H1 (cell line): ENCODE results near the gene EVI5. TPM values are rescaled to one million over a fixed set of nuclear protein-coding genes. Genes with fewer than 3 reads are reported as not detected.

Experiments used
- CTCF ChIA-PET: fragments of 300-600 bp; sonication (Branson Sonifier 250); formaldehyde crosslinking; loops from one replicate; lab custom pipeline; 2021; ENCODE audit not compliant: partially characterized antibody; lab: Charles Lee
- POLR2A ChIA-PET: fragments of 300-600 bp; sonication (Branson Sonifier 250); formaldehyde crosslinking; loops from one replicate; lab custom pipeline; 2021; ENCODE audit warnings: inconsistent platforms; ENCODE audit not compliant: partially characterized antibody; lab: Charles Lee
- DNase-seq, 2 experiments: peaks; one replicate each; pipeline versions ENCODE4 v3.0.0 to v3.0.0-alpha.2; 2010 to 2022; ENCODE audit warnings: low spot score in 2 of 2, low read depth in 1 of 2, mixed read lengths in 1 of 2
- FAIRE-seq: peaks from 2 replicates; lab custom pipeline; 2011; peaks lifted over from hg19 to GRCh38; lab: Jason Lieb, UNC
- H2AFZ ChIP-seq: 2 replicates; pipeline ENCODE4 v1.8.1; 2012; ENCODE audit warnings: low read length, inconsistent platforms
- H2AK5ac ChIP-seq: 2 replicates; pipeline ENCODE4 v1.6.1; 2013; ENCODE audit warnings: low read depth, low read length
- H2BK120ac ChIP-seq: replicated peaks from 2 replicates; pipeline ENCODE3; 2013; ENCODE audit warnings: low read depth, low read length, inconsistent platforms
- H2BK12ac ChIP-seq: 2 replicates; pipeline ENCODE4 v1.6.1; 2013; ENCODE audit warnings: low read depth, low read length
- H2BK15ac ChIP-seq: 2 replicates; pipeline ENCODE4 v1.6.1; 2013; ENCODE audit warnings: low read length
- H2BK20ac ChIP-seq: 2 replicates; pipeline ENCODE4 v1.6.1; 2013; ENCODE audit warnings: low read length
- H2BK5ac ChIP-seq: 2 replicates; pipeline ENCODE4 v1.6.1; 2013; ENCODE audit warnings: low read depth, low read length
- H3K14ac ChIP-seq: 2 replicates; pipeline ENCODE4 v1.6.1; 2013; ENCODE audit warnings: inconsistent platforms; ENCODE audit not compliant: insufficient read length
- H3K18ac ChIP-seq: 2 replicates; pipeline ENCODE4 v1.6.1; 2013; ENCODE audit warnings: low read length; ENCODE audit errors: extremely low read depth
- H3K23ac ChIP-seq: 2 replicates; pipeline ENCODE4 v1.6.1; 2013; ENCODE audit warnings: inconsistent platforms; ENCODE audit not compliant: insufficient read length
- H3K23me2 ChIP-seq: 2 replicates; pipeline ENCODE4 v1.6.1; 2013; ENCODE audit warnings: low read depth, low read length
- H3K27ac ChIP-seq: 2 replicates; pipeline ENCODE4 v1.6.1; 2011; ENCODE audit warnings: low read depth, low read length, inconsistent platforms
- H3K27me3 ChIP-seq, 4 experiments: replicated peaks in 1 of 4; 1 replicate in 1 of 4; 2 replicates in 3 of 4; pipeline versions ENCODE4 v1.6.1 to v1.8.1; 2011 to 2013; ENCODE audit warnings: low read length in 3 of 4, mild to moderate bottlenecking in 3 of 4, inconsistent platforms in 2 of 4, mixed read lengths in 2 of 4, moderate library complexity in 1 of 4; ENCODE audit not compliant: control insufficient read depth in 3 of 4, insufficient read depth in 3 of 4; ENCODE audit errors: extremely low read depth in 1 of 4
- H3K36me3 ChIP-seq, 4 experiments: 2 replicates each; pipeline versions ENCODE4 v1.6.1 to v1.8.1; 2011 to 2013; ENCODE audit warnings: mild to moderate bottlenecking in 4 of 4, low read length in 3 of 4, moderate library complexity in 2 of 4, control low read depth in 1 of 4, inconsistent platforms in 1 of 4; ENCODE audit not compliant: insufficient read depth in 4 of 4, control insufficient read depth in 2 of 4
- H3K4ac ChIP-seq: replicated peaks from 2 replicates; pipeline ENCODE3; 2013; ENCODE audit warnings: low read length, low read depth, mixed read lengths, inconsistent platforms; ENCODE audit not compliant: insufficient read length
- H3K4me1 ChIP-seq, 4 experiments: replicated peaks in 1 of 4; 1 replicate in 1 of 4; 2 replicates in 3 of 4; pipeline versions ENCODE4 v1.6.1 to v1.8.1; 2011 to 2013; ENCODE audit warnings: low read length in 3 of 4, inconsistent platforms in 2 of 4, mixed read lengths in 1 of 4; ENCODE audit not compliant: insufficient read depth in 4 of 4, control insufficient read depth in 3 of 4
- H3K4me2 ChIP-seq, 2 experiments: 2 replicates each; pipeline versions ENCODE4 v1.6.1 to v1.8.1; 2011 to 2013; ENCODE audit warnings: low read depth in 2 of 2, low read length in 2 of 2, control low read depth in 1 of 2, inconsistent platforms in 1 of 2, mild to moderate bottlenecking in 1 of 2; ENCODE audit not compliant: insufficient read depth in 1 of 2
- H3K4me3 ChIP-seq, 4 experiments: fragments of 200-600, 300-600 bp in 1 of 4; sonication (generic), shearing (Covaris generic), sonication (Bioruptor Twin) in 1 of 4; 2 replicates each; pipeline versions ENCODE4 v1.5.1 to v1.8.1; 2011 to 2016; ENCODE audit warnings: low read length in 4 of 4, low read depth in 3 of 4, control low read depth in 2 of 4, inconsistent platforms in 2 of 4, mild to moderate bottlenecking in 2 of 4, mixed read lengths in 1 of 4, moderate library complexity in 1 of 4; ENCODE audit not compliant: insufficient read depth in 2 of 4; ENCODE audit errors: extremely low read depth in 1 of 4
- H3K56ac ChIP-seq: replicated peaks from 2 replicates; pipeline ENCODE3; 2013; ENCODE audit warnings: low read depth, mild to moderate bottlenecking, mixed read lengths, low read length, inconsistent platforms; ENCODE audit not compliant: insufficient read length
- H3K79me1 ChIP-seq: 2 replicates; pipeline ENCODE4 v1.6.1; 2013; ENCODE audit warnings: low read depth, low read length, control low read depth
- H3K79me2 ChIP-seq, 2 experiments: 2 replicates each; pipeline versions ENCODE4 v1.6.1 to v1.8.1; 2012 to 2013; ENCODE audit warnings: low read length in 2 of 2, mild to moderate bottlenecking in 2 of 2, inconsistent platforms in 1 of 2; ENCODE audit not compliant: insufficient read depth in 2 of 2, control insufficient read depth in 1 of 2
- H3K9ac ChIP-seq, 4 experiments: replicated peaks in 1 of 4; 1 replicate in 1 of 4; 2 replicates in 3 of 4; pipeline versions ENCODE4 v1.6.1 to v1.8.1; 2011 to 2013; ENCODE audit warnings: low read depth in 3 of 4, low read length in 3 of 4, control low read depth in 2 of 4, mild to moderate bottlenecking in 2 of 4, moderate library complexity in 2 of 4, inconsistent platforms in 1 of 4; ENCODE audit errors: extremely low read depth in 1 of 4
- H3K9me3 ChIP-seq, 2 experiments: 2 replicates each; pipeline versions ENCODE4 v1.6.1 to v1.8.1; 2012 to 2013; ENCODE audit warnings: mild to moderate bottlenecking in 2 of 2, moderate library complexity in 2 of 2, control low read depth in 1 of 2, inconsistent platforms in 1 of 2, low read depth in 1 of 2, low read length in 1 of 2, mixed read lengths in 1 of 2; ENCODE audit not compliant: insufficient read depth in 2 of 2
- H4K20me1 ChIP-seq, 2 experiments: replicated peaks in 1 of 2; 2 replicates each; pipeline versions ENCODE3 to v1.8.1; 2011 to 2013; ENCODE audit warnings: inconsistent platforms in 2 of 2, low read length in 2 of 2, mild to moderate bottlenecking in 1 of 2; ENCODE audit not compliant: insufficient read depth in 2 of 2, control insufficient read depth in 1 of 2
- H4K5ac ChIP-seq: 2 replicates; pipeline ENCODE4 v1.6.1; 2013; ENCODE audit warnings: low read length, low read depth, mixed read lengths, inconsistent platforms; ENCODE audit not compliant: insufficient read length
- H4K8ac ChIP-seq: 2 replicates; pipeline ENCODE4 v1.8.0; 2013; ENCODE audit warnings: mild to moderate bottlenecking, moderate library complexity, low read length, inconsistent platforms; ENCODE audit not compliant: insufficient read depth; ENCODE audit errors: extremely low read depth
- H4K91ac ChIP-seq: replicated peaks from 2 replicates; pipeline ENCODE3; 2013; ENCODE audit warnings: low read length, mixed read lengths, inconsistent platforms; ENCODE audit not compliant: insufficient read length
- BACH1 ChIP-seq: IDR thresholded peaks from 2 replicates; pipeline ENCODE4 v1.6.1; 2012; ENCODE audit warnings: low read length, improper control_type of control experiment
- CBX8 ChIP-seq: fragments of 300-800, 300-1000 bp; sonication (generic); IDR thresholded peaks from 2 replicates; pipeline ENCODE4 v1.7.1; 2016; ENCODE audit warnings: low read depth, low read length, borderline replicate concordance
- EGR1 ChIP-seq: IDR thresholded peaks from 2 replicates; pipeline ENCODE4 v1.6.1; 2011; ENCODE audit warnings: low read depth, low read length, borderline replicate concordance
- EZH2 ChIP-seq: fragments of 200-600 bp; sonication (generic); IDR thresholded peaks from 2 replicates; pipeline ENCODE4 v1.7.1; 2012; ENCODE audit warnings: low read depth, mild to moderate bottlenecking, moderate library complexity, low read length, inconsistent platforms; ENCODE audit not compliant: severe bottlenecking
- HDAC6 ChIP-seq: IDR thresholded peaks from one replicate; pipeline ENCODE4 v1.7.1; 2012; ENCODE audit warnings: low read depth, mild to moderate bottlenecking, inconsistent platforms, low read length, moderate library complexity
- RAD21 ChIP-seq, 2 experiments: IDR thresholded peaks in 1 of 2; conservative IDR thresholded peaks in 1 of 2; 2 replicates each; pipeline ENCODE4 v1.6.1; 2011; ENCODE audit warnings: low read depth in 2 of 2, low read length in 2 of 2, improper control_type of control experiment in 1 of 2, inconsistent platforms in 1 of 2, mild to moderate bottlenecking in 1 of 2, moderate library complexity in 1 of 2
- SP4 ChIP-seq: IDR thresholded peaks from 2 replicates; pipeline ENCODE4 v1.6.1; 2012; ENCODE audit warnings: low read length, inconsistent platforms
- TAF1 ChIP-seq: IDR thresholded peaks from 2 replicates; pipeline ENCODE4 v1.6.1; 2011; ENCODE audit warnings: mild to moderate bottlenecking, low read depth, low read length
- TAF7 ChIP-seq: optimal IDR thresholded peaks from 2 replicates; pipeline ENCODE3; 2011; ENCODE audit warnings: low read depth, mild to moderate bottlenecking, inconsistent platforms, low read length, moderate library complexity, borderline replicate concordance
- TBP ChIP-seq: IDR thresholded peaks from 2 replicates; pipeline ENCODE4 v1.6.1; 2011; ENCODE audit warnings: low read depth, low read length, improper control_type of control experiment
- TCF12 ChIP-seq: IDR thresholded peaks from 2 replicates; pipeline ENCODE4 v1.6.1; 2011; ENCODE audit warnings: low read depth, mild to moderate bottlenecking, low read length
- TEAD4 ChIP-seq: IDR thresholded peaks from 2 replicates; pipeline ENCODE4 v1.6.1; 2012; ENCODE audit warnings: low read depth, low read length, inconsistent platforms, mixed read lengths
- WGBS, 2 experiments: shearing (Covaris generic) in 1 of 2; methylation state at CpG; one replicate each; pipeline versions ENCODE4 v1.1.6 to v1.1.7; 2013 to 2015; ENCODE audit warnings: low lambda C conversion rate in 2 of 2, mixed read lengths in 2 of 2, inconsistent platforms in 1 of 2, low coverage in 1 of 2, missing lambda C conversion rate in 1 of 2; ENCODE audit not compliant: insufficient replicate concordance in 2 of 2, insufficient coverage in 1 of 2, insufficient read length in 1 of 2; ENCODE audit errors: extremely low coverage in 1 of 2, missing lambda C conversion rate in 1 of 2; 5-methylcytosine and 5-hydroxymethylcytosine counted together
- polyA plus RNA-seq, 7 experiments: library from polyadenylated mRNA; depleted of rRNA in 3 of 7; stranded (reverse) in 5 of 7; unstranded in 2 of 7; fragments of >200 nt in 5 of 7; fragments of 200-250 nt in 2 of 7; gene quantifications; 1 replicate in 5 of 7; 2 replicates in 1 of 7; 4 replicates in 1 of 7; pipeline versions ENCODE4 v1.2.1 to v1.2.3, GENCODE V29; 2011 to 2013; ENCODE audit warnings: missing spikeins in 2 of 7, mixed read lengths in 2 of 7
- total RNA-seq: library from RNA; stranded (reverse); fragmentation: NEBNext Ultra II Directional; extraction: Animal tissue kit (Norgen Biotek cat#: 25700); gene quantifications from 2 replicates; pipeline ENCODE4 v1.2.1, GENCODE V29; 2021
- TF ChIP-seq, protein P1 (sequence below): IDR thresholded peaks from 2 replicates; pipeline ENCODE4 v1.6.1; 2012; ENCODE audit warnings: low read length, inconsistent platforms

Gene EVI5
- total and polyA plus RNA-seq, 2 of the 8 experiments (the other 6 are each of a cell fraction or from before 2014, with no cell fraction given) = 1.7 to 13.7 TPM

DNA sequence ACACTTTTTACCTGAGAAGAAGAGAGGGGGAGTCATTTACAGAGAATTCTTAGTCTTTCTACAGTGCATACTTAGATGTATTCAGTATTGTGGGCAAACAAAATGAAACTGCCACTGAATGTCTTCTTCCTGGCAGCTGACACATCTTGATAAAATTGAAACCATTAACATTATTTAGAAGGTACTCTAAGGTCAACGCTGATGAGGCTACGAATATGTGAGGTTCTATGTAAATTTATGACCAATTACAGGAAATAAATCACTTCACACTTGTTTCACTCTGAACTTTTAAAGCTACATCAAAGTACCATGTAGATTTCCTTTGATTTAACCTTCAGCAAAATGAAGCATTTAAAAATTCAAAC, 246.9 kb downstream of the EVI5 start:
- 80% methylated on average over 2 of the region's 2 CpGs; no CpG with 5 or more reads in 1 of the 2 experiments for WGBS, 2 experiments
- Histone ChIP-seq H3K27ac (no peak overlapping the region), H4K8ac (no peak overlapping the region), H3K56ac (no peak overlapping the region), H3K9me3 (no peaks in the 10 kb centered on the region), H3K23ac (no peak overlapping the region), H2AK5ac (no peak overlapping the region), H3K18ac (no peak overlapping the region), H2BK20ac (no peak overlapping the region), H4K91ac (no peak overlapping the region), H2AFZ (no peak overlapping the region), H3K4me3 (no peak overlapping the region), H2BK120ac (no peak overlapping the region), H3K4me1 (no peaks in the 10 kb centered on the region), H3K14ac (no peak overlapping the region), H3K4ac (no peak overlapping the region), H4K5ac (no peak overlapping the region), H3K27me3 (no peaks in the 10 kb centered on the region), H2BK15ac (no peak overlapping the region), H4K20me1 (no peaks in the 10 kb centered on the region), H3K9ac (no peak overlapping the region), H3K36me3 (no peaks in the 10 kb centered on the region), H3K4me2 (no peak overlapping the region), H3K79me1 (no peaks in the 10 kb centered on the region), H3K79me2 (no peaks in the 10 kb centered on the region), H3K23me2 (no peaks in the 10 kb centered on the region), H2BK12ac (no peak overlapping the region), H2BK5ac (no peak overlapping the region)
- ChIA-PET CTCF (interaction anchor here (0.7 to 1.4 kb wide), 3 partner anchors 11 to 32 kb away, joined by 3 to 4 read pairs (median 4); no protein-coding TSS in a partner anchor), POLR2A (no interaction called here)
- DNase-seq (no peak), FAIRE-seq (no peak)
- TF ChIP-seq BACH1 (no peak), HDAC6 (no peak), TEAD4 (no peak), CBX8 (no peak), TAF1 (no peak), TAF7 (no peak), EGR1 (no peak), RAD21 (IDR thresholded peaks at IDR 0.05 in 1 of 2, conservative IDR thresholded peaks at IDR 0.05 in 1 of 2; ENCODE audit: low read depth in 2 of 2, low read length in 2 of 2) (no peak), TBP (no peak), TCF12 (no peak), EZH2 (no peak), SP4 (no peak)
- TF ChIP-seq, protein P1, sequence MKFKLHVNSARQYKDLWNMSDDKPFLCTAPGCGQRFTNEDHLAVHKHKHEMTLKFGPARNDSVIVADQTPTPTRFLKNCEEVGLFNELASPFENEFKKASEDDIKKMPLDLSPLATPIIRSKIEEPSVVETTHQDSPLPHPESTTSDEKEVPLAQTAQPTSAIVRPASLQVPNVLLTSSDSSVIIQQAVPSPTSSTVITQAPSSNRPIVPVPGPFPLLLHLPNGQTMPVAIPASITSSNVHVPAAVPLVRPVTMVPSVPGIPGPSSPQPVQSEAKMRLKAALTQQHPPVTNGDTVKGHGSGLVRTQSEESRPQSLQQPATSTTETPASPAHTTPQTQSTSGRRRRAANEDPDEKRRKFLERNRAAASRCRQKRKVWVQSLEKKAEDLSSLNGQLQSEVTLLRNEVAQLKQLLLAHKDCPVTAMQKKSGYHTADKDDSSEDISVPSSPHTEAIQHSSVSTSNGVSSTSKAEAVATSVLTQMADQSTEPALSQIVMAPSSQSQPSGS = no peak
